H1 (cell line): ENCODE measurements around the gene RAP1B. TPM values are rescaled to one million over a fixed set of nuclear protein-coding genes. Genes with fewer than 3 reads are reported as not detected.

Experiments
- NRF1 ChIP-seq: IDR thresholded peaks from 2 replicates; pipeline ENCODE4 v1.6.1; 2011; ENCODE audit warnings: mild to moderate bottlenecking, low read depth, low read length, improper control_type of control experiment
- RFX5 ChIP-seq: IDR thresholded peaks from 2 replicates; pipeline ENCODE4 v1.6.1; 2011; ENCODE audit warnings: low read depth, low read length, improper control_type of control experiment, borderline replicate concordance
- SIN3A ChIP-seq, 2 experiments: IDR thresholded peaks in 1 of 2; conservative IDR thresholded peaks in 1 of 2; 2 replicates each; pipeline ENCODE4 v1.6.1; 2011 to 2012; ENCODE audit warnings: low read length in 2 of 2, improper control_type of control experiment in 1 of 2, low read depth in 1 of 2, mild to moderate bottlenecking in 1 of 2
- TCF12 ChIP-seq: IDR thresholded peaks from 2 replicates; pipeline ENCODE4 v1.6.1; 2011; ENCODE audit warnings: low read depth, mild to moderate bottlenecking, low read length
- polyA plus RNA-seq, 7 experiments: library from polyadenylated mRNA; depleted of rRNA in 3 of 7; stranded (reverse) in 5 of 7; unstranded in 2 of 7; fragments of >200 nt in 5 of 7; fragments of 200-250 nt in 2 of 7; gene quantifications; 1 replicate in 5 of 7; 2 replicates in 1 of 7; 4 replicates in 1 of 7; pipeline versions ENCODE4 v1.2.1 to v1.2.3, GENCODE V29; 2011 to 2013; ENCODE audit warnings: missing spikeins in 2 of 7, mixed read lengths in 2 of 7
- total RNA-seq: library from RNA; stranded (reverse); fragmentation: NEBNext Ultra II Directional; extraction: Animal tissue kit (Norgen Biotek cat#: 25700); gene quantifications from 2 replicates; pipeline ENCODE4 v1.2.1, GENCODE V29; 2021

Gene RAP1B
- total and polyA plus RNA-seq, 2 of the 8 experiments (the other 6 are each of a cell fraction or from before 2014, with no cell fraction given) = 61.4 to 112 TPM

DNA sequence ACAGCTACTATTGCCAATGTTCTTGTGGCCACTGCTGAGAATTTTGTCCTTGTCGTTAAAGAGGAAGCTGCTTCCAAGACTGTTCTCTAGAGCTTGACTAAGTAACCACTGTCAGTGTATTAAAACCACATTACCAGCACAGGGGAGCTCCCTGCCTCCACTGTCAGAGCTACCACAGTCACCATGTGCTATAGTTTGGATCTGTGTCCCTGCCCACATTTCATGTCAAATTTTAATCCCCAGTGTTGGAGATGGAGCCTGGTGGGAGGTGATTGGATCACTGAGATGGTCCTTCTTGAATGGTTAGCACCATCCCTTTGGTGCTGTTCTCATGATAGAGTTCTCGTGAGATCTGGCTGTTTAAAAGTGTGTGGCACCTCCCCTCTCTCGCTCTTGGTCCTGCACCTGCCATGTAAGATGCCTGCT, 23.2 kb upstream of the RAP1B start (continued):
- no peak for TF ChIP-seq TCF12
- no peak for TF ChIP-seq RFX5
- no peak for TF ChIP-seq NRF1
- TF ChIP-seq SIN3A (conservative IDR thresholded peaks at IDR 0.05 in 1 of 2, IDR thresholded peaks at IDR 0.05 in 1 of 2; ENCODE audit: low read depth in 1 of 2, low read length in 2 of 2) = no peak
